SIG-M5 treated with dmso at 0.1 percent for 504 hours (cell line): ENCODE measurements around the gene CHRM4.

Experiments
- DNase-seq: peaks from one replicate; lab custom pipeline; 2025; ENCODE audit not compliant: unreplicated experiment; lab: John Stamatoyannopoulos, UW

The CHRM4 gene

GRCh38 chr11:46369458-46370152 is 22.0 kb downstream of the CHRM4 start:
- DNase-seq = peak; percentile 45

GRCh38 chr11:46367916-46368267 is 23.7 kb downstream of the CHRM4 start:
- no peak for DNase-seq

DNA sequence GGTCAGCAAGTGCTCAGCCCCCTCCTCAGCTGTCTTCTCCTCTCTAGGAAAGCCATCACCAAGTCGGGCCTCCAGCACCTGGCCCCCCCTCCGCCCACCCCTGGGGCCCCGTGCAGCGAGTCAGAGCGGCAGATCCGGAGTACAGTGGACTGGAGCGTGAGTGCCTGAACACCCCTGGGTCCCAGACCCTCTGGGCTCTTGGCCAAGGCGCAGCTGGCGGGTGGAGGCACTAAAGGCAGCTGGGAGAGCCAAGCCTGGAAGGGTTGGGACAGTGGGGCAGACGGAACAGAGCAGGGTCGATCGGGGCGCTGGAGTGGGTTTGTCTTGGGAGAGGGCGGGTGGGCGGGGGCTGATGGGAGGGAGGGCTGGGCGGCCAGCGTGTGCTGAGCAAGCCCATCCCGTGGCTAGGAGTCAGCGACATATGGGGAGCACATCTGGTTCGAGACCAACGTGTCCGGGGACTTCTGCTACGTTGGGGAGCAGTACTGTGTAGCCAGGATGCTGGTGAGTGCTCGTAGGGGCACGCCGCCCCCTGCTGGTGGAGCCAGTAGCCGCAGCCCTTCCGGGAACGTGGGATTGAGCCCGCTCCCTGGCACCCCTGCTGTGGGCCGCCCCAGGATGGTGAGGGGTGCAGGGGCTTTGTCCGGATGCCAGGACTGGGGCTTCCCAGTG is 24.2 kb downstream of the CHRM4 start:
- no peak for DNase-seq

- DNase-seq = no peak
Observed at GRCh38 chr11:46366661-46367161, 24.9 kb downstream of the CHRM4 start.

- DNase-seq = no peak
Observed at GRCh38 chr11:46366260-46366659, 25.3 kb downstream of the CHRM4 start.

- DNase-seq = no peak
Observed at GRCh38 chr11:46364791-46365190, 26.8 kb downstream of the CHRM4 start.

GRCh38 chr11:46364056-46364455 is 27.5 kb downstream of the CHRM4 start:
- DNase-seq = no peak

DNA sequence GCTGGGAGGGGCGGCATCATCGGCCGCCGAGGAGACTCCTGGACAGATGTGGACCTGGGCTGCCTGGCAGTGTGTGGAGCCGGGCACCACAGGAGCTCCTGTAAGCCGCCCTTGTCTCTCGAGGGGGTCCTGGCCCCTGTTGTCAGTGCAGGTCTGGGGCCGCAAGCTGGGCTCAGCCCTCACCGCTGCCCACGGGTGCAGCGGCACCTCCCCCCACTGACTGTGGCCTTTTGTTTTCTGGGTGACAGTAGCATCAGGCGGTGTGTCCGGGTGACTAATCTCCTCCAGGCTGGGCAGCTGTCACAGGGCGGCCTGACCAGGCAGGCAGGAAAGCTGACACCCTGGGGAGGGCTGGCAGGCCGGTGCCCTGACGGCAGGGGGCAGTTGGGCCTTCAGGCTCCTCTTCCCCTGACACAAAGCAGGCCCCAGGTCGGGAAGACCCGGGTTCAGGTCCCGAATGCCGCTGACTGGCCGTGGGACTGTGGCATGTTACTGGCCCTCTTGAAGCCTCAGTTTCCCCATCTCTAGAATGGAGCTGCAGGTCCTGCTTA is 28.0 kb downstream of the CHRM4 start:
- peak; percentile 26 for DNase-seq

DNA sequence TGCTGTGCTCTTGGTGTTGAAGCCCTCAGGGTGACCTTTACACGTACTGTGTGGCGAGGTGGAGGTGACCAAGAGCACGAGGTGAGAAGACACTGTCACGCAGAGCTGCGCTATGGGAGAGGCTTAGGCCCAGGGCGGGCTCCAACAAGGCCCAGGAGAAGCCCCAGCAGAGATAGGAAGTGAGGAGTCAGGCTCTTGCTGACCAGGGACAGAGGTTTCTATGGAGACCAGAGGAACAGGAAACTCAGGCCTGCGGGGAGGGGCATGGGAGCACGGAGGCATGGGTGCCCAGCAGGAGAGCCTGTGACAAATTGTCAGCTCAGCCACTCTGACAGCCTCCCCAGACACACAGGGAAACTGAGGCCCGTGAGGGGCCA is 28.6 kb downstream of the CHRM4 start:
- DNase-seq = peak; percentile 27

- DNase-seq = no peak
Observed at GRCh38 chr11:46362156-46363030, 29.2 kb downstream of the CHRM4 start.

- peak; percentile 89 for DNase-seq
Observed at GRCh38 chr11:46361283-46362155, 30.1 kb downstream of the CHRM4 start.

DNA sequence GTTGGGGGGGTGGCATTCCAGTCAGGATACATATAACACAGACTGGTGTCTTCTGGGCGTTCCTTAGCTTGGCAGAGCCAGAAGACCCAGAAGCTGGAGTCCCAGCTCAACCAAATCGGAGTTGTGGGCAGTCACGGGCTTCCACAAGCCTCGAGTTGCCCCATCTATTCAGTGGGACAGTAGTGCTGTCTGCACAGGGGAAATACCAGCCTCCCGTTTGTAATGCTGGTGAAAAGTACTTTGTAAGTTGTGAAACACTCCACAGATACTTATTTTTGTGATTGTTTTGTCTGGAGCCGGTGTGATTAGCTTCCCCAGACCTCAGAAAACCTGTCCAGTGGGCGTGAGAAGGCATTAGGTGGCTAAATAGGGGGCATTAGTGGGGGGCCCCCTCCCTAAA is 30.7 kb downstream of the CHRM4 start:
- peak; percentile 62 for DNase-seq

GRCh38 chr11:46359953-46360352 is 31.6 kb downstream of the CHRM4 start:
- no peak for DNase-seq

DNA sequence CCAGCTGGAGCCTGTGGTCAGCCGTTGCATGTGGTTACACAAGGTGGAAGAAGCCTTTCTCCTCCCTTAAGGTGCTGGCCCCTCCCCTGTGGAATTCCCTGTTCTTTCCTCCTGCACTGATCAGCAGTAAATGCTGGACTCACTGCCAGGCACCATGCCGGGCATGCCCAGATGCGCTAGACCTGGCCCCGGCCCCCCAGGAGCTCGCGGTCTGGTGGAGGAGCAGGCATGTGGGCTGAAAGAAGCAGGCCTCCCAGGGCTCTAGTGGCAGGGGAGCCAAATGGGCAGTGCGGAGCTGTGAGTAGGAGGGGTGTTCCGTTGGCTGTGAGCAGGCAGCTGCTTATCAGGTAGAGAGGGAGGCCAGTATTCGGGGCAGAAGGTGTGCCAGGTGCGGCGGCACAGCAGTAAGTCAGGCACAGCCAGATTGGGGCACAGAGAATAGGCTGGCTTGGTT is 34.1 kb downstream of the CHRM4 start:
- no peak for DNase-seq

DNA sequence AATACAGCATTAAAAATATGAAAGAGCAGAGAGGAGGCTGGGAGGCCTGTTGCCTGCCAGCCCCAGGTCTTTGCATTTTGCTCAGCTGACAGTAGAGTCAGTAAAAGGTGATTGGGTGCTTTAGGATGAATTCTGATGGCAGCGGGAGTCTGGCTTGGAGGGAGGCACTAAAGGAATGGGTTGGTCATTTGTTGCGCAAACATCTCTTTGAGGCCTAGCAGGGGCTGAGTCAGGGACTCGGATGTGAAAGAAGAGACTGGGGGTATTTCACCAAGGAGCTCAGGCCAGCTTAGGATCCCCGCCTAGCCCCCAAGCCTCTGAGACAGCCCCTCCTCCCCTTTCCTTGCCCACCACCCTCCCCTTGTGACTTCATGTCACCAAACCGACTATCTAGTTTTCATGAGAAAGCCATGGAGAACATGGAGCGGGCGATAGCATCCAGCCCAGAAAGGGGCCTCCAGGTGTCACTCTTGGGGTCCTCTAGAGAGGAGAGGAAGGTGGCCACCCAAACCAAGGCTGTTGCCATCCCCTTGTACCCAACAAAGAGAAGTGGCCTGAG is 34.6 kb downstream of the CHRM4 start:
- peak; percentile 32 for DNase-seq

DNA sequence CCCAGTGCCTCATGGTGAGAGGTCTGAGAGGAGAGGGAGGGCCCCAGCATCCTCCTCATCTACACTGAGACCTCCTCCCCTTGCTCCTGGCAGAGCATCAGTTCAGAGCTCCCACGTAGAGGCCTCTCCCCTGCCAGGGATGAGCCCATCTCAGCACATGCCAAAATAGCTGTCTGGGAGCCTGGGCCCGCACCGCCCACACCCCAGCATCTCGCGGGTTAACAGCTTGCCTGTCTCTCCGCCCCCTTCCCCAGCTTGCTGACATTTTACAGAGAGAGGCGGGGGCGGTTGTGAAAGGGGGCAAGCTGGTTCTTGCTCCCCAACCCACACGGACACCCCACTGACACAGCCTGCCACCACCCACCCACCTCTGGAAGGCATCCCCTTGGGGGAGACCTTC is 37.9 kb downstream of the CHRM4 start:
- DNase-seq = no peak

GRCh38 chr11:46352063-46352841 is 39.3 kb downstream of the CHRM4 start:
- no peak for DNase-seq

DNA sequence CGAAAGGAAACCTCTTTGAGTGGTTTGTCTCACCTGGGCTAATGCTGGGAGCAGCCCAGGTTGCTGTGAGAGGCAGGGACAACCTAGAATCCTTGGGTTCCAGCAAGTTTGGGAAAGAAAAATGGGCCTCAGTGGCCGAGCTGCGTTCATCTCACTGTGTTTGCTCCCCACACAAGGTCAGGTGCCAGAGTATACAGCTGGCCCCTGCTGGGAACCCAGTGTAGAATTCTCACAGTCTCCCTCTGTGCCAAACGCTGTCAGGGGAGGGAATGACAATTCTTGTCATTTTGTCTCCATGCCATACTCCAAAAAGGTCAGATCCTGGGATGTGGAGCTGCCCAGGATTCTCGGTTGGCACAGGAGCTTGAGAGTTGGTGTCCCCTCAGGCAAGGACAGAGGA is 40.0 kb downstream of the CHRM4 start:
- DNase-seq = no peak

DNA sequence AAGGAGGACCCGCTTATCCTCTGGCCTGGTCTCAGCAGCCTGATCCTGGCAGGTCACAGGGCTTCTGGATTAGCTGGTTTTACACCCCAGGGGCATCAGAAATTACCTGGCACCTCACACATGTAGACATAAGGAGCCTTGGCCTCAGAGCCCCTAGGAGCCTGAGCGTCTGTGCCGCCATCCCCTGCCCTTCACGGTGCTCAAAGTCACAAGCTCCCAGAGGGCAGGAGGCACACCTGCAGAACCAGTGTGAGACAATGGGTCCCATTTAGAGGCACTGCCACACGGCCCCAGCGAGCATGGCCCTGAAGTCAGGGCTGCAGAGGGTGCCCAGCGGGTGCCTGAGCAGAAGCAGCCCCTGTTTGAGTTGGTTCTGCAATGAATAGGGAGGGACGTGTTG is 40.4 kb downstream of the CHRM4 start:
- DNase-seq = no peak
